ENCODE results near the gene CHMP1A. TPM values are rescaled to one million over a fixed set of nuclear protein-coding genes. Genes with fewer than 3 reads are reported as not detected.

CHMP1A gene
- total RNA-seq, 1 donor from 2014 or later = 106 TPM

- peaks cover 6% of the 10 kb centered on the region for H3K9me3 Mint-ChIP-seq
- H3K36me3 Mint-ChIP-seq = peaks cover 26% of the 10 kb centered on the region
- DNase-seq (ENCODE audit: low spot score in 2 of 2, unreplicated experiment in 2 of 2) = no peak
- no peak for TF ChIP-seq CTCF (IDR thresholded peaks at IDR 0.05; ENCODE audit: unreplicated experiment)
- H3K27me3 Mint-ChIP-seq (ENCODE audit: low read depth) = no peaks in the 10 kb centered on the region
- peaks cover 12% of the 10 kb centered on the region for H3K4me1 Mint-ChIP-seq
- peak overlapping the region; percentile 89 for H3K4me3 Mint-ChIP-seq
- H3K27ac Mint-ChIP-seq = no peak overlapping the region
Observed at GRCh38 chr16:89688395-89688794, 30.9 kb upstream of the CHMP1A start.

GRCh38 chr16:89687092-89687940 is 29.8 kb upstream of the CHMP1A start:
- Mint-ChIP-seq H3K4me3 (peak overlapping the region; percentile 89), H3K36me3 (peaks cover 31% of the 10 kb centered on the region), H3K27me3 (ENCODE audit: low read depth) (no peaks in the 10 kb centered on the region), H3K9me3 (peaks cover 6% of the 10 kb centered on the region), H3K27ac (peak overlapping the region; percentile 94), H3K4me1 (peaks cover 12% of the 10 kb centered on the region)
- no peak for DNase-seq (ENCODE audit: low spot score in 2 of 2, unreplicated experiment in 2 of 2)
- no peak for TF ChIP-seq CTCF (IDR thresholded peaks at IDR 0.05; ENCODE audit: unreplicated experiment)

- H3K27ac Mint-ChIP-seq = peak within 1 kb of the TSS; percentile 94
- peaks cover 12% of the 10 kb centered on the region for H3K4me1 Mint-ChIP-seq
- H3K36me3 Mint-ChIP-seq = peaks cover 37% of the 10 kb centered on the region
- no peaks in the 10 kb centered on the region for H3K27me3 Mint-ChIP-seq (ENCODE audit: low read depth)
- TF ChIP-seq CTCF (IDR thresholded peaks at IDR 0.05; ENCODE audit: unreplicated experiment) = no peak
- peak; percentile 82 to 98 for DNase-seq (ENCODE audit: low spot score in 2 of 2, unreplicated experiment in 2 of 2)
- H3K4me3 Mint-ChIP-seq = peak within 1 kb of the TSS; percentile 89
- H3K9me3 Mint-ChIP-seq = peaks cover 9% of the 10 kb centered on the region
Observed at GRCh38 chr16:89686520-89687091, 29.1 kb upstream of the CHMP1A start, which contains the start of gene CDK10. TSS of gene CDK10 (plus strand) at chr16:89686689. CDS start at chr16:89686711, 22 bp downstream.

GRCh38 chr16:89685916-89686315 is 28.4 kb upstream of the CHMP1A start:
- Mint-ChIP-seq H3K27ac (no peak overlapping the region), H3K4me3 (peak overlapping the region; percentile 35), H3K9me3 (peaks cover 9% of the 10 kb centered on the region), H3K27me3 (ENCODE audit: low read depth) (no peaks in the 10 kb centered on the region), H3K4me1 (peaks cover 12% of the 10 kb centered on the region), H3K36me3 (peaks cover 41% of the 10 kb centered on the region)
- TF ChIP-seq CTCF (IDR thresholded peaks at IDR 0.05; ENCODE audit: unreplicated experiment) = no peak
- DNase-seq (ENCODE audit: low spot score in 2 of 2, unreplicated experiment in 2 of 2) = no peak

- Mint-ChIP-seq H3K36me3 (peaks cover 26% of the 10 kb centered on the region), H3K27ac (no peak overlapping the region), H3K27me3 (ENCODE audit: low read depth) (no peaks in the 10 kb centered on the region), H3K4me1 (no peaks in the 10 kb centered on the region), H3K4me3 (no peak overlapping the region), H3K9me3 (peaks cover 7% of the 10 kb centered on the region)
- TF ChIP-seq CTCF (IDR thresholded peaks at IDR 0.05; ENCODE audit: unreplicated experiment) = no peak
- no peak for DNase-seq (ENCODE audit: low spot score in 2 of 2, unreplicated experiment in 2 of 2)
Observed at GRCh38 chr16:89678258-89678657, 20.8 kb upstream of the CHMP1A start.

Data from mesothelial cell of epicardium (in vitro differentiated cells).